Natural killer cell (primary cell): ENCODE results near the gene FRMD4A. TPM values are rescaled to one million over a fixed set of nuclear protein-coding genes. Genes with fewer than 3 reads are reported as not detected.

Experiments used
- ATAC-seq, 3 donors: fragments of 150-1000 bp in 2 of 3; fragments of 200-7000 bp in 1 of 3; cut with Tn5 transposase; 1 replicate in 1 of 3; 2 replicates in 2 of 3; pipeline ENCODE4 v1.10.0; 2021; ENCODE audit warnings: mild to moderate bottlenecking in 2 of 3, moderate library complexity in 2 of 3
- DNase-seq, 2 donors: peaks; one replicate each; pipeline versions ENCODE4 v3.0.0 to v3.0.0-alpha.2; 2013 to 2021; ENCODE audit warnings: mixed read lengths in 1 of 2
- H3K27ac ChIP-seq: one replicate; pipeline ENCODE4 v1.5.1; 2013; ENCODE audit warnings: mild to moderate bottlenecking, low read length
- H3K27me3 ChIP-seq: one replicate; pipeline ENCODE4 v1.6.1; 2013; ENCODE audit warnings: low read length; ENCODE audit not compliant: control insufficient read depth, insufficient read depth
- H3K36me3 ChIP-seq: one replicate; pipeline ENCODE4 v1.6.1; 2013; ENCODE audit warnings: low read length; ENCODE audit not compliant: control insufficient read depth, insufficient read depth
- H3K4me1 ChIP-seq: one replicate; pipeline ENCODE4 v1.6.1; 2013; ENCODE audit warnings: low read length; ENCODE audit not compliant: control insufficient read depth, insufficient read depth
- H3K4me3 ChIP-seq: one replicate; pipeline ENCODE4 v1.5.1; 2013; ENCODE audit warnings: low read length
- H3K9me3 ChIP-seq: one replicate; pipeline ENCODE4 v1.6.1; 2013; ENCODE audit warnings: low read length; ENCODE audit not compliant: control insufficient read depth, insufficient read depth
- H3K27ac Mint-ChIP-seq, 2 donors: one replicate each; pipeline ENCODE4 v1.8.0; 2022; ENCODE audit warnings: mild to moderate bottlenecking in 2 of 2, mixed read lengths in 2 of 2, moderate library complexity in 1 of 2
- H3K27me3 Mint-ChIP-seq, 2 donors: one replicate each; pipeline ENCODE4 v1.8.0; 2022; ENCODE audit warnings: low read depth in 2 of 2, mixed read lengths in 2 of 2
- H3K36me3 Mint-ChIP-seq: one replicate; pipeline ENCODE4 v1.8.0; 2022; ENCODE audit warnings: mixed read lengths
- H3K4me1 Mint-ChIP-seq, 2 donors: one replicate each; pipeline ENCODE4 v1.8.0; 2022; ENCODE audit warnings: mixed read lengths in 2 of 2
- H3K4me3 Mint-ChIP-seq: one replicate; pipeline ENCODE4 v1.8.0; 2022; ENCODE audit warnings: mild to moderate bottlenecking, moderate library complexity, mixed read lengths
- H3K9me3 Mint-ChIP-seq, 2 donors: one replicate each; pipeline ENCODE4 v1.8.0; 2022; ENCODE audit warnings: mixed read lengths in 2 of 2
- CTCF ChIP-seq: fragments of 200-600 bp; IDR thresholded peaks from one replicate; pipeline ENCODE4 v1.8.0; 2022; ENCODE audit warnings: antibody characterized with exemption
- WGBS: methylation state at CpG from one replicate; pipeline ENCODE4 v1.1.7; 2013; ENCODE audit warnings: missing lambda C conversion rate; ENCODE audit not compliant: insufficient coverage; 5-methylcytosine and 5-hydroxymethylcytosine counted together
- intact Hi-C: fragments of 100-400 bp; cut with micrococcal nuclease; formaldehyde crosslinking; loops from one replicate; pipeline ENCODE4 v1.14.2; 2022
- total RNA-seq, 4 donors: library from RNA; stranded (reverse); fragments of 120-200 nt in 1 of 4; gene quantifications; one replicate each; pipeline versions ENCODE4 v1.2.3 to v1.2.4, GENCODE V29; 2013 to 2022

Gene FRMD4A
- total RNA-seq, 3 donors from 2014 or later (not counting 1 experiment from before 2014, with no cell fraction given) = 0.36 to 0.38 TPM; not detected in 1

- H3K36me3 Mint-ChIP-seq = peaks cover 12% of the 10 kb centered on the region
- TF ChIP-seq CTCF = no peak
- H3K27me3 Mint-ChIP-seq = no peaks in the 10 kb centered on the region
- Histone ChIP-seq H3K4me1 (no peaks in the 10 kb centered on the region), H3K4me3 (no peak overlapping the region), H3K9me3 (no peaks in the 10 kb centered on the region), H3K27ac (no peak overlapping the region), H3K27me3 (no peaks in the 10 kb centered on the region), H3K36me3 (peaks cover 39% of the 10 kb centered on the region)
- no peak overlapping the region for H3K4me3 Mint-ChIP-seq
- 88% methylated on average over 1 of the region's 2 CpGs for whole genome bisulfite sequencing
- ATAC-seq (no peak), DNase-seq (no peak)
- no peaks in the 10 kb centered on the region for H3K4me1 Mint-ChIP-seq
- H3K27ac Mint-ChIP-seq = no peak overlapping the region
- no peaks in the 10 kb centered on the region for H3K9me3 Mint-ChIP-seq
- intact Hi-C loops = no loop called here
Observed at GRCh38 chr10:13621931-13622330, 708.8 kb downstream of the FRMD4A start.

- 100% methylated on average over 2 of the region's 4 CpGs for WGBS
Observed at GRCh38 chr10:13617116-13617515, 713.6 kb downstream of the FRMD4A start.

GRCh38 chr10:13615650-13616300 lies 714.9 kb downstream of the FRMD4A start:
- H3K27me3 ChIP-seq = no peaks in the 10 kb centered on the region
- WGBS = 31% methylated on average over 5 of the region's 7 CpGs
- TF ChIP-seq CTCF = no peak
- H3K27me3 Mint-ChIP-seq = no peaks in the 10 kb centered on the region
- H3K4me3 Mint-ChIP-seq = no peak overlapping the region
- no peaks in the 10 kb centered on the region for H3K9me3 Mint-ChIP-seq
- intact Hi-C loops = no loop called here
- no peak overlapping the region for H3K4me3 ChIP-seq
- peaks cover 76% of the 10 kb centered on the region for H3K36me3 ChIP-seq
- H3K4me1 Mint-ChIP-seq = peaks cover 0 to 4% of the 10 kb centered on the region in 2 donors
- DNase-seq = no peak
- no peak overlapping the region for H3K27ac ChIP-seq
- H3K4me1 ChIP-seq = no peaks in the 10 kb centered on the region
- no peak for ATAC-seq
- H3K36me3 Mint-ChIP-seq = peaks cover 40% of the 10 kb centered on the region
- H3K27ac Mint-ChIP-seq = peak overlapping the region in 1 of 2 donors; percentile 29
- no peaks in the 10 kb centered on the region for H3K9me3 ChIP-seq

More at GRCh38 chr10:13617116-13617515, 713.6 kb downstream of the FRMD4A start:
- no peaks in the 10 kb centered on the region for H3K27me3 ChIP-seq
- no peaks in the 10 kb centered on the region for H3K9me3 Mint-ChIP-seq
- no peaks in the 10 kb centered on the region for H3K4me1 ChIP-seq
- H3K4me3 ChIP-seq = no peak overlapping the region
- peaks cover 75% of the 10 kb centered on the region for H3K36me3 ChIP-seq
- intact Hi-C loops = no loop called here
- DNase-seq = no peak
- no peaks in the 10 kb centered on the region for H3K27me3 Mint-ChIP-seq
- no peak overlapping the region for H3K27ac ChIP-seq
- H3K4me1 Mint-ChIP-seq = peaks cover 0 to 4% of the 10 kb centered on the region in 2 donors
- no peak for ATAC-seq
- no peak overlapping the region for H3K4me3 Mint-ChIP-seq
- no peak overlapping the region for H3K27ac Mint-ChIP-seq
- H3K9me3 ChIP-seq = no peaks in the 10 kb centered on the region
- no peak for TF ChIP-seq CTCF
- peaks cover 32% of the 10 kb centered on the region for H3K36me3 Mint-ChIP-seq
